Measurements from ENCODE around the gene DMD. TPM values are rescaled to one million over a fixed set of nuclear protein-coding genes. Genes with fewer than 3 reads are reported as not detected.

Gene DMD
- total and polyA plus RNA-seq, 2 donors (not counting 1 experiment from before 2014, with no cell fraction given): 2.0 to 51.8 TPM

DNA sequence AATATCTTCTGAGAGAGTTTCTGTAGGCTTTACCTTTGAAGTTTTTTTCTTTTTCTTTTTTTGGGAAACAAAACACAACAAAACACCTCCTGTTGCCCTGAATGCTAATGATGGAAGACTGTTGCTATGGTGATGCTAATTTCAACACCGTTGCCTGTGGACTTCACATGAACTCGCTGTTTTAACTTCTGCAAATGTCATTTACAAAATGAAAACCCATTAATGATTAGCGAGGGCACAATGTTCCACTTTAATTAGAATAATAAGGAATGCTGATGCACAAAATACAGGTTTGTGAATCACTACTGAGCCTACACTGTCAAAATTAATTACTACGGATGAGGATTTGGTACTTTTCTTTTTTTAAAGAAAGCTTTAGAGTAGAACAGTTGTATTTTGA, 1912.4 kb downstream of the DMD start:
- no peaks in the 10 kb centered on the region for H3K9me3 ChIP-seq (ENCODE audit: control extremely low read depth in 1 of 3, control insufficient read depth in 2 of 3, insufficient read depth in 1 of 3, low read length in 2 of 3)
- no peaks in the 10 kb centered on the region for H3K27me3 Mint-ChIP-seq
- POLR2A ChIA-PET: no interaction called here
- peaks cover 2% of the 10 kb centered on the region for H3K9me3 Mint-ChIP-seq (ENCODE audit: insufficient read depth)
- no peak overlapping the region for H2AFZ ChIP-seq (ENCODE audit: insufficient read depth, low read depth, low read length, poor library complexity, severe bottlenecking)
- CTCF ChIA-PET: interaction anchor here (1.1 to 1.9 kb wide), 3 partner anchors 85 to 261 kb away, joined by 3 to 8 read pairs (median 5); no protein-coding TSS in a partner anchor
- no peaks in the 10 kb centered on the region for H3K27me3 ChIP-seq (replicated peaks in 1 of 4; ENCODE audit: control extremely low read depth in 1 of 4, control insufficient read depth in 3 of 4, insufficient read depth in 4 of 4, low read length in 3 of 4)
- no peaks in the 10 kb centered on the region for H3K36me3 ChIP-seq (replicated peaks in 1 of 2; ENCODE audit: control extremely low read depth in 1 of 2, control insufficient read depth in 1 of 2, extremely low read depth in 1 of 2, insufficient read depth in 2 of 2, low read length in 1 of 2)
- intact Hi-C loops (cut with micrococcal nuclease): no loop called here
- H3K9ac ChIP-seq (ENCODE audit: low read length): no peak overlapping the region
- H3K4me3 Mint-ChIP-seq: no peak overlapping the region
- H3K4me3 ChIP-seq (ENCODE audit: control extremely low read depth in 1 of 5, extremely low read depth in 1 of 5, insufficient read depth in 1 of 5, low read depth in 2 of 5, low read length in 4 of 5): no peak overlapping the region
- no peak for TF ChIP-seq EZH2 (IDR thresholded peaks at IDR 0.05; ENCODE audit: borderline replicate concordance, insufficient read depth, low read depth, low read length, poor library complexity, severe bottlenecking)
- TF ChIP-seq CTCF (IDR thresholded peaks at IDR 0.05): no peak
- H3K79me2 ChIP-seq (ENCODE audit: control insufficient read depth, insufficient read depth, low read length): no peaks in the 10 kb centered on the region
- WGBS (ENCODE audit: insufficient coverage): no CpG with 5 or more reads among the region's 4 CpGs
- H3K4me2 ChIP-seq (replicated peaks; ENCODE audit: low read depth, low read length, poor library complexity, severe bottlenecking): no peak overlapping the region
- ATAC-seq (ENCODE audit: low read depth) (no peak), DNase-seq (no peak)
- no peaks in the 10 kb centered on the region for H3K4me1 ChIP-seq (ENCODE audit: control insufficient read depth in 2 of 2, insufficient read depth in 2 of 2, low read length in 2 of 2)
- no peaks in the 10 kb centered on the region for H3K4me1 Mint-ChIP-seq
- H3K27ac ChIP-seq (ENCODE audit: low read length in 2 of 2): no peak overlapping the region
- no peak overlapping the region for H3K27ac Mint-ChIP-seq
- no peaks in the 10 kb centered on the region for H4K20me1 ChIP-seq (ENCODE audit: control insufficient read depth, insufficient read depth, low read length, poor library complexity, severe bottlenecking)

DNA sequence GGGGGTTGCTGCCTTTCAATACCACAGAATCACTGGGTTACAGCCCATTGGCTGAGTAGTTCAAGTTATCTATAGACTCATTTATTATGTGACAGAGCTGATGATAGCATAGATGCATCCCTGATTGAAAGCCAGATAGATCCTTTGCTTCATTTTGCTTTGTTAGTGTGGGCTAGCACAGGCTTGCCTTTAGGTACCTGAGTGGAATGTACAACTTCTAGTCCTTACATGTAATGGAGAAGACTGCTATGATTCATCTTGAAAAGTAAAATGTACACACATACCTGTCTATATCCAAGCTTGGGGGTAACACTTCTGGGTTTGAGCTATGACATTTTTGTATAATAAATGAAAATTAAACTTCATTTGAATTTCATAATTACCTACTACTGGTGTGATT, 1913.5 kb downstream of the DMD start:
- no peak overlapping the region for H3K4me3 Mint-ChIP-seq
- CTCF ChIA-PET: interaction anchor here (0.7 to 1.9 kb wide), 3 partner anchors 84 to 780 kb away, joined by 3 to 8 read pairs (median 5); no protein-coding TSS in a partner anchor
- TF ChIP-seq CTCF (IDR thresholded peaks at IDR 0.05) (no peak), EZH2 (IDR thresholded peaks at IDR 0.05; ENCODE audit: borderline replicate concordance, insufficient read depth, low read depth, low read length, poor library complexity, severe bottlenecking) (no peak)

More for the DNA sequence above, 1913.5 kb downstream of the DMD start:
- Histone ChIP-seq H3K4me3 (ENCODE audit: control extremely low read depth in 1 of 5, extremely low read depth in 1 of 5, insufficient read depth in 1 of 5, low read depth in 2 of 5, low read length in 4 of 5) (no peak overlapping the region), H2AFZ (ENCODE audit: insufficient read depth, low read depth, low read length, poor library complexity, severe bottlenecking) (no peak overlapping the region), H3K27ac (ENCODE audit: low read length in 2 of 2) (no peak overlapping the region), H3K9ac (ENCODE audit: low read length) (no peak overlapping the region), H4K20me1 (ENCODE audit: control insufficient read depth, insufficient read depth, low read length, poor library complexity, severe bottlenecking) (no peaks in the 10 kb centered on the region), H3K27me3 (replicated peaks in 1 of 4; ENCODE audit: control extremely low read depth in 1 of 4, control insufficient read depth in 3 of 4, insufficient read depth in 4 of 4, low read length in 3 of 4) (no peaks in the 10 kb centered on the region), H3K4me2 (replicated peaks; ENCODE audit: low read depth, low read length, poor library complexity, severe bottlenecking) (no peak overlapping the region), H3K36me3 (replicated peaks in 1 of 2; ENCODE audit: control extremely low read depth in 1 of 2, control insufficient read depth in 1 of 2, extremely low read depth in 1 of 2, insufficient read depth in 2 of 2, low read length in 1 of 2) (no peaks in the 10 kb centered on the region), H3K79me2 (ENCODE audit: control insufficient read depth, insufficient read depth, low read length) (no peaks in the 10 kb centered on the region), H3K9me3 (ENCODE audit: control extremely low read depth in 1 of 3, control insufficient read depth in 2 of 3, insufficient read depth in 1 of 3, low read length in 2 of 3) (no peaks in the 10 kb centered on the region), H3K4me1 (ENCODE audit: control insufficient read depth in 2 of 2, insufficient read depth in 2 of 2, low read length in 2 of 2) (no peaks in the 10 kb centered on the region)
- no peaks in the 10 kb centered on the region for H3K27me3 Mint-ChIP-seq
- H3K9me3 Mint-ChIP-seq (ENCODE audit: insufficient read depth): peaks cover 2% of the 10 kb centered on the region
- intact Hi-C loops (cut with micrococcal nuclease): no loop called here
- H3K4me1 Mint-ChIP-seq: no peaks in the 10 kb centered on the region
- no peak overlapping the region for H3K27ac Mint-ChIP-seq
- ATAC-seq (ENCODE audit: low read depth): no peak
- DNase-seq: no peak
- POLR2A ChIA-PET: no interaction called here
